GM21717 (cell line): ENCODE data around the gene AGAP1.

Experiments
- ATAC-seq: cut with Tn5 transposase; IDR thresholded peaks from one replicate; pipeline ENCODE4 v1.9.1; 2021; ENCODE audit warnings: mild to moderate bottlenecking, moderate library complexity; ENCODE audit not compliant: unreplicated experiment

The AGAP1 gene

DNA sequence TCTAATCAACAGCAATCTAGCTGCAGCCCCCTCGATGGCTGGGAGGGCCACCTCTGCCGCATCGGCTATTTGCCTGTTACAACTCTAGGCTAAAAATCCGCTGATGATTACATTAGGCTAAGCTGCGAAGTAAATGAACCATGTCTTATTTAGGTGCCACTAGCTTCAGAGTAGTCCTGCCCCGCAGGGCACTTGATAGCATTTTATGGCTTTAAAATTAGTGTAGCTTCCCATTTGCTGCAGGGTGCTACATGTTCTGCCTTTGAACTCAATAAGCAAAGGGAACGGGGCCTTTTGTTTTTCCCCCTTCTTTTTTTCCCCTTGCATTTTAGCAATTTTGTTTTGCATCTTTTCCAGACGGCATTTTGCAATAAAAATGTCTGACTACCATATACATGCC is 404.1 kb downstream of the AGAP1 start:
- ATAC-seq = no peak

DNA sequence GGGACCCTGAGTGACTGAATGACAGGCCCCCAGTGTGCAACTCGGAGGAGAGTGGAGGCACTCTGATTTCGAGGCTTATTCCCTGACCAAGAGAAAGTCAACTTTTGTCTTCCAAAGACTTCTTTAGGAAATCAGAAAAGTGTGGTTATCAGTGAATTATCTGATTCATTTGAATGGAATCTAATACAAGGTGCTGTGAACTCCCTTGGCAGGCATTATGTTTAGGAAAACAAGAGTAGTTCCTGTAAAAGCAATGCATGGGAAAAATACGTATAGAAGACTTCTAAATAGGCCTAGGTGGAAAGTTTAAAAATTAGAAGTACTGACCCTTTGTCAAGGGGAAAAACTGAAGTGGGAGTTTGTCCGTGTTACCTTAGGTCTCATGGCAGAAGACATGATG is 404.9 kb downstream of the AGAP1 start:
- ATAC-seq = no peak

DNA sequence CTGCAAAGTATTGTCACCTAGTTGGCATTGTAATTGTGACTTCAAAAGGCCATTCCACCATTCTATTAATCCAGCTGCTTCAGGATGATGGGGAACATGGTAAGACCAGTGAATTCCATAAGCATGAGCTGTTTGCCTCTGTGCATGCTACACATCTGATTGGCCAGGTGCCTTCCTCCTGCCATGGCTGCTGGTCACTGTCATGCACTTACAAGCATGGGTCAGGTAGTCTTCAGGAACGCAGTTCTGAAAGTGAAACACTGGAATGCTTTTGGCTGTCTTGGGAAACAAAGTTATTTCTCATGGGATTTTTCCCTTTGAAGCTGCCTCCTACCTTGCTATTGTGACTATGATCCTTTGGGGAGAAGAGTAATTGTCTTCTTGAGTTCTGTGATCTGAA is 406.8 kb downstream of the AGAP1 start:
- ATAC-seq = no peak

DNA sequence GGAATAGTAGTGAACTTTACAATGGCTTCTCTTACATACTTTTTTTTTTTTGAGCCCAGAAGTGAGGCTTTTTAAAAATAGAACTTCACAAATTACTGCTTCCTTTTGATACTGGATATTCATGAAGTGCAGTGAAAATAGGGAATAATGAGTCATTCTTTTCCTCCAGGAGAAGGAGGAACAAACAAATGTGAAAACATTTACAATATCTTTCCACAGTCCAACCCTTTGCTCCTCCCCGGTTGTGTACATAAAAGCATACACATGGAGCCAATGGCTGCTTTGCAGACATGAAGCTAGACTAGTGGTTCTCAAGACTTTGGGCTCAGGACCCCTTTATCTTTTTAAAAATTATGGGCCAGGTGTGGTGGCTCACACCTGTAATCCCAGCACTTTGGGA is 407.4 kb downstream of the AGAP1 start:
- ATAC-seq = no peak

DNA sequence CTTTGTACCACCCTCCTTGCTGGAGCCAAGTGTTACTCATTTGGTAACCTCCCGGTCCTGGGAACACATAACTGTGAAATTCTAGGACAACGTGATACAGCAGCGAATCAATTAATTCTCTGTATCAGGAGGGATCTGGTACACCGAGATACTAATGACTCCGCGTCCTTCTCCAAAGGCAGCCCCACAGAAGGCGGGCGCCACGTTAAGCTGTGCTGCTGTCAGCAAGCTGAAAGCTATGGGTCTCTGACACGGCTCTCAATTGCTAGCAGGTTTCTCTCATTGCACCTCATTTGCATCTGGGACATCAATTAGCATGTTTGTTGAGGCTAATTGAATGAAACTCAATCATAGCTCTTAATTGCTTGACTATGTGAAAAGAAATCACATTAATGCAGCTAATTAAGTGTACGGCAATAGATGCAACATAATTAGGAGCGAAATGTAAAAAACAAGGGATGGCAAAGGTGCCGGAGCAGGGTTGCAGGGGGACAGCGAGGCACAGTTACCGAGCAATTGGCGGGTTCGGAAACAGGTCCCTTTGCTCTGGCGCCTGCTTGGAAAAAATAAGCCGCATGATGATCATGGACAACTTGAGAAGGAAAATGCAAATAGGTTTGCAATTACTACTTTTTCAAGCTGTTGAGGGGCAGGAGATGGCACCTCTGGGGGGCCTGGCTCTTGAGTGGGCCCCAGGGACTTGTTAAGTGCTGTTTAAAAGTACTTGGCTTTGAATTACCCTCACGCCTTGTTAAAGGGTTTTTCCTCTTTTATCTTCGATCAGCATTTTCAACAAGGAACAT is 410.1 kb downstream of the AGAP1 start:
- ATAC-seq = no peak

DNA sequence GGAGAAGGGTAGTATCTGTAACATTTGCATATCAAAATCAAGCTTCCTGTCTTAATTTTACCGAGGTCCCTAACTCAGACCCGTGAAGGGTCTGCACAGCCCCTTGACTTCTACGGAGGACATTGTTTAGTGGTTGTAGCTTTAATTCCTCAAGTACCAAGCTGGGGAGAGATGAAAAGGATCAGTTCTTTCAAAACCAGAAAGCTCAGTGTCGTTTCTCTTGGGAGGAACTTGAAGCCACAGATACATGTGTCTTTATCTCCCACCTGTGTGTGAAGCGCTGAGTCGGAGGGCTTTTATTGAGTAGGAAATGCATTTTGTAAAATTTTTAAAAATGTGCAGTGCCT is 410.7 kb downstream of the AGAP1 start:
- ATAC-seq = no peak

DNA sequence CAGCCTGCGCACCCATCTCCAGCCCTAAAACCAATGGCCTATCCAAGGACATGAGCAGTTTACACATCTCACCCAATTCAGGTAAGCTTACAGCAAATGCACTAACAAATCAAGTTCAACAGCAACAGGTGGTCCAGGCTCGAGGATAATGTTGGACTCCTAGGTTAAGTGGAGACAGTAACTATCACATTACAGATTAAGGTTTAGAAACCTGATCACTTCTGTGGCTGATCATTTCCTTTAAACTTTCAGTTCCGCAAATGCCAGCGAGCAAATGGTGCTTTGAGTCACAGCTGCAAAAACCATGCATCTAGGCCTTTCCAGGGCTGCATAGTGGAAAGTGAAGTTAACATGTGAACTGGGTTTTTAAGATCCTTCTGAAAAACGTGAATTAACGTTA is 415.0 kb downstream of the AGAP1 start:
- peak; percentile 92 for ATAC-seq

DNA sequence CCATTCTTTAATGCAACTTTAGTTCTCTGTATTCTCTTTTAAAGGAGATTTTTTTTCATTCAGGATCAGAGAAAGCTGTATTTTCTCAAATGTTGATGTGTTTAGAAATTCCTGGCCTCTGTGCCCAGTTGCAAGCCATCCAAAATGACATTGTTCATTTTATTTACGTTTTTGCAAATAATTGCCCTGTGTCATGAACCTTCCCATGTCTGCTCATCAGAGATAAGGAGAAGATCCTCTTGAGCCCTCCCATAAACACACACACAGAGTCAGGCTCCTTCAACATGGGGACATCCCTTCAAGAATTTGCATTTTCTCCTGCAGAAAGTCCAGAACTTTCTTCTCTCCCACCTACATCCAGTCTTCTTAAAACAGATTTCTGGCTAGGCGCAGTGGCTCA is 415.5 kb downstream of the AGAP1 start:
- ATAC-seq = no peak

DNA sequence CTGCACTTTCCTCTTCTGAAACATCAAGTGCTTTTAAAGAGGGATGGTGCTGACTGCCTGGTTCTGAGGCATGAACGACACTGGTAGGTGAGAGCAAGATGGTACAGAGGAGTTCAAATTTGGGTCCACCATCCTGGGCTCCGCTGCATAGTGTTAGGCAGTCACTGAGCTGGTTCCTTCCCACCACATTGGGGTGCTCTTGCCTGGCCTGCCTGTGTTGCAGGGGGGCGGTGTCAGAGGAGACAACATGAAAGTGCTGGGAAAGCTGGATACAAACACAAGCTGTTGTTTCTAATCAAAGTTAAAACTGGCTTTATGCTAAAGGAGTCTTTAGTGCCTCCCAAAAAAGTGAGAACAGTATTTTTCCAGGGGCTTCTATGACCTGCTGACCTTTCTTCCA is 416.2 kb downstream of the AGAP1 start:
- no peak for ATAC-seq

DNA sequence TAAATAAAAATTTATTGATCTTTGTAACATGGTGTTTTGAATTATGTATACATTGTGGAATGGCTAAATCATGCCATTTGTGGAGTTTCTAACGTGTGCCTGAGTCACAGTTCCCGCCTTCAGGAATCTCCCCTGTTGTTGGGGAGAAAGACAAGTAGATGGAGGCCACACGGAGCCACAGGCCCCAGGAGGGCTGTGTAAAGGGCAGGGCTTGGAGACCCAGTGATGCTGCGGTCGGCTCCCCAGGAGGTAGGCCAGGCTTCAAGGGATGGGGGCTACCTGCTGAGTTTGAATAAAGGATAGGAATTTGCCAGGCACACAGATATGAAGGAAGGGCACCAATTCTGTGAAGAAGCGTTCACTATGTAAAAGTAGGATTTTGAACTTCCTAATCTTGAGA is 417.3 kb downstream of the AGAP1 start:
- ATAC-seq = no peak

DNA sequence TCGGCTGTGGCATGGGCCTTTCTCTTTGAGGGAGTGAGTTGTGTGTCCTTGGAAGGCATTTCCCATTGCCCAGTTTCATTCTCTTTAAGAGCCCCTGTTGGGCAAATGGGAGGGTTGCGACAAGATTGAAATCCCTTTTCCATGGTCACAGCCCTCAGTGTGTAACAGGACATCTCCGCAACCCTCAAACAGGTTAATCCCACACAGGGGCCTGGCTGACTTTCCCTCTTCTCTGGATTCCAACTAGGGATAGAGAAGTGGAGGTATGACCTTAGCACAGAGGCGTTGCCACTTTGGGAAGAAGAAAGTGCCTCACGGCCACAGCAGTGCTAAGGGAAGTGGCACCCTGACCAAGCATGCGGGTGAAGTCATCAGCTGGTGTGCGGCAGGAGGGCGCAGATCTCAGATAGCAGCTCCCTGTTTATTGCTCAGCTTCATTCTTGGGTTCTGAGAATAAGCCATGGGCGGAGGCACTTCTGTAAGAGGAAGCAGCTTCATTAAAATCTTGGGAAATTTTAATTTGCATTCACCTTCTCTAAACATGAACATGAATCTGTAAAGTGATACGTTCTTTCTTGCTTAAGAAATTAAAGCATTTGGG is 417.9 kb downstream of the AGAP1 start:
- no peak for ATAC-seq

DNA sequence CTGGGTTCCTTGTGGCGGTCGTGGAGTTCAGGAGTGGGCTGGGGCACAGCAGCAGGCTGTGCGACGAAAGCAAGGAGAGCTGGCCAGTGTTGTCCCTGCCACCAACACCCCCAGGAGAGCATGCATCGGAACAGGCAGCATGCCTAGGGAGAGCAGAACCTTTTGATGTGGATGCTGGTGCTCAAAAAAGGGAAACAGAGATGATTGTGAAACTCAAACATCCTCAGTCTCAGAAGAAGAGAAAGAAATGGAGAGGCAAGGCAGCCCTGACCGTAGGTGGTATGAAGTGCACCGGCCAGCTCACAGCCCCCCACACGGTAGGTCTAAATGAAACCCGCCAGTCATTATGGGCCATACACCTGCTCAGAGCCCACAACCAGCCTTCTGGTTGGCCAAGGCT is 420.9 kb downstream of the AGAP1 start:
- ATAC-seq = no peak

DNA sequence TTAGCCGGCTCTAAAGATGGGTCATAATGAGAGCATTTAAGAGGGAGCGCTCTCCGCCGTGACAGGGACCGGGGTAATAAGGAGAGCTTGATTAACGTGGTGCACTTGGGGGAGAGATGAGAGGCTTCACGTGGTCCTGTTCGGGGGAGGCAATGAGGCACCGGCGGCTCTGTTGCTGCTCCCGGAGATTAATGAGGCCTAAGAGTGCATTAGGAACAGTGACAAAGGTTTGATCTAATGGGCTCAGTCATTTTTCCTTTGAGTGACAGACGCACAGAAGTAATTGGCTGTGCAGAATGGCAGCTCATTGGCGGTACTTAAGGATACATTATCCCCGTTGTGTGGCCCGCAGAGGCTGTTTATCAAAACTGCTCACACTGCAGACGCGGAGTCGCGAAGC is 423.7 kb downstream of the AGAP1 start:
- no peak for ATAC-seq

DNA sequence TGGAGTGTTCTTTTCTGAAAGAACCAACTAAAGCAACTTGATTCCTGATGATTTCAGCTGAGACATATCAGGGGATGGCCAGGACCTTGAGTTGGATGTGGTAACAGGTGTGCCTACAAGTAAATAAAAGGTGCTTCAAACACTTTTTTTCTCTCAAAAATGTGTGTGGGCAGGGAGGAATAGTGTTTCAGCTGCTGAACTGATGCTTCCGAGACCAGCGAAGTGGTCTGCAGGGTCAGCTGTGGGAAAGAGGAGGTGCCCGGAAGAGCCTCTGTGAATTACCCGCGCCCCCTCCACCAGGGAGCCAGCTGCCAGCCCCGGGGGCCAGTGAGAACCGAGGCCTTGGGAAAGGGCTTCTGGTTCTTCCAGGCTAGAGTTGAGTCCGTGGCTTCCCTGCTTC is 425.0 kb downstream of the AGAP1 start:
- no peak for ATAC-seq

DNA sequence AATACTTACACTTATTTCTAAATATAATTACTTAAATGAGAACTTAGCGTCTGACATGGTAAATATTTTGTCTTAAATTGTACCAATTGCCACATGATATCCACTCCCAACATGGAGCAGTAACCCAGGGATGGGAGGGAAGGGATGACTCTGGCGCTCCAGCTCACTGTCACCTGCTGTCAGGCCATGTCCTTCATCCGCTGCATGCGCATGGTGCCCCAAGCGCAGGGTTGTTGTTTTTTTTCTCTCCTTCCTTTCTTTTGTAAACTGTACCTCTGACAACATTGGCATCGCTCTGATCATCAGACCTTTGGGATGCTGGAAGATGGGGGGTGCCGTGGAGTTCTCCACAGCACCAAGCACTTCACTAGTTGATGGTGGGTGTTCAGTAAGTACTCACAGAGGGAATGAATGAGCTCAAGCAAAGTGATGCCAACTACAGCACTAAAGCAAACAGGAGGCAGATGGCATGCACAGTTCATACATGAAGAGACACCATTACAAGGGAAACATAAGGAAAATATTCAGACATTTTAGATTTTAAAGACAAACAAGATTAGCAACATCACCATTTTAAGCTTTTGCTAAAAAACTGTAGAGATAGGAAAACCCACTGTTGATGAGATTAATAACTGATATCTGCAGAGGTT is 426.5 kb downstream of the AGAP1 start:
- ATAC-seq = no peak

DNA sequence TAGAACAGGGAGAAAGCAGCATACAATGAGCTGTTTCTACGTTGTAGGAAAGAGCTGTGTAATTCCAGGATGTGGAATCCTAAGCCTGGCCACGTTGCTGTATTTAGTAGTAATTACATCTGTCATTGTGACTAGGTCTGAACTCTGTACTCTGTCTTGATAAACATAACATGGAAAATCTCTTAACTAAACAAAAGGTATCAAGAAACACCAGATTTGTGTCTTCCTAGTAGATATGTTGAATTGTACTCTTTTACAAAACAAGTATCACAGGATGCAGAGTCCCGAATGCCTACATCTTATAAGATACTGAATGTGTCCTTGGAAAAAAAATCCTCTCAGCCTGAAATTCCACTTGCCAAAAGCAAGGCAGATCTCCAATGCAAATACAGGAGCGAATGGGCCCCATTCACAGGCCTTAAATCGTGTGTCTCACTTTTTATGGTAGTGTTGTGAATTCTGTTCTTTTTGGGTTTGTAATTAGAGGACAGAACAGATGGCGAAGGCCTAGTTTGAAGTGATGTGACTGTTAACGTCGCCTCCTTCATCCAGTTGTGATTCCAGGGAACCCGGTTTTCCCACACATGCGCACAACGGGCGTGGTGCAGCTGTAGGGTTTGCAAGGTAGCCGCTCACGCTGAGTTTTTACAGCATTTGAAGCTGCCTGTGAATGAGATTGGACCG is 427.8 kb downstream of the AGAP1 start:
- no peak for ATAC-seq

DNA sequence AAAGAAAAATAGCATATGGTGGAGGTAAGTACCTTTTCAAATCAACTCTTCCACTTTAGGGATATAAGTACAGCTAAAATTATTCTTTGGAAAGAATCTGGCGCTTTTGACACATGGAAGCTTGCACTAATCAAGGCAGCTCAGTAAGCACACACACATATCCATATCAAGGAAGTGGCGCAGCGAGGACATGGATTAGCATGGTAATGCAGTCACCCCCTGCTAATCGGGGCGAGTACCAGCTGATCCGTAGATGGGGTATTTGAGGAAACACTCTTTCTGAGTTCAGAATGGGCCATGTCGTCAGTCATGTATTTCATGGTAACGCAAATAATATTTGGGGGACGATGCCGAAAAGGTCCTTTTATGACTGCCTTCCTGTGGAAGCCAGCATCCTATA is 429.0 kb downstream of the AGAP1 start:
- no peak for ATAC-seq

DNA sequence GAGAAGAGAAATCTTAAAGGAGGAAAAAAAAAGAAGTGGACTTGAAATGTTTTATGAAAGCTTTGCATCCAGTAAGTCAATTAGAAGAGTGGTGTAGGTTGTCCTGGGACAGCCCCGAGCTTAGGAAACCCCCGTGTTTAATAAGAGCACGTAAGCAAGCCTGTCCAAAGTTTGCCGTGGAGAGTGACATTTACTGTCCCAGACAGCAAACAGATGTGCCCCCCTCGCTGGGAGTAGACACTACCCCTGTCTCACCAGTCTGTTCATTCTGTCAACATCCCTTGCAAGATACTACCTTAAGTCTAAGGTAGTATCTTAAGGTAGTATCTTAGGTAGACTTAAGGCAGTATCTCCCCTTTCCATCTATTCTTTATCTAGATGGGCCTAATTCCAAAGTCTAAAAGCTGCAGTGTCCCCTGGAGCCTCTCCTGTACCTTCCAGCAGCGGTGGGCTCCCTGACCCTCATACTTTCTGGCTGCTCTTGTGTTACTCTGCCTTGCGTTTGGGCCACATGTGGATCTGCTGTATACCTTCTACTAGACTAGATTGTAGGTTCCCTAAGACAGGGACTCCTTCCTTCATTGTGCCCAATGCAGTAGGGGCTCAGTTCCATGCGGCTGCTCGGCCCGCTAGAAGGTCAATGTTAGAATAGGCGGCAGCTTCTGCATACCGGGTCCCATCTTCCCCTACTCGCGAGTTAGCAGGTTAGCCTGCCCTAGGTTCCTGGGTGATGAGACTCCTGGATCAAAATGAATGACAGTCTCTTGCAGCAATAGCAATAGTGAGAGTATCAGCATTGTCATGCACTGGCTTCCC is 430.2 kb downstream of the AGAP1 start:
- no peak for ATAC-seq

DNA sequence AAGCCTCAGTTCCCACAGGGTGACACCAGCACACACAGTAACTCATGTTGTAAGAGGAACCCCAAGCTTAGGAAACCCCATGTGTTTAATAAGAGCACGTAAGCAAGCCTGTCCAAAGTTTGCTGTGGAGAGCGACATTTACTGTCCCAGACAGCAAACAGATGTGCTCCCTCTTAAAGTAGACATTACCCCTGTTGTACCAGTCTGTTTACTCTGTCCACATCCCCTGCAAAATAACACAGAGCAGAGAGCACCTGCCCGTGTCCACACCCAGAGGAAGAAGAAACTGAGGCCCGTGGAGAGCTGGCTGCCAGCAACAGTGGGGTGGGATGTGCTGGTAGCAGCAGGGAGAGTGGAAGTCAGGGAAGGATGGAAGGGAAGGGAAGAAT is 430.8 kb downstream of the AGAP1 start:
- no peak for ATAC-seq

DNA sequence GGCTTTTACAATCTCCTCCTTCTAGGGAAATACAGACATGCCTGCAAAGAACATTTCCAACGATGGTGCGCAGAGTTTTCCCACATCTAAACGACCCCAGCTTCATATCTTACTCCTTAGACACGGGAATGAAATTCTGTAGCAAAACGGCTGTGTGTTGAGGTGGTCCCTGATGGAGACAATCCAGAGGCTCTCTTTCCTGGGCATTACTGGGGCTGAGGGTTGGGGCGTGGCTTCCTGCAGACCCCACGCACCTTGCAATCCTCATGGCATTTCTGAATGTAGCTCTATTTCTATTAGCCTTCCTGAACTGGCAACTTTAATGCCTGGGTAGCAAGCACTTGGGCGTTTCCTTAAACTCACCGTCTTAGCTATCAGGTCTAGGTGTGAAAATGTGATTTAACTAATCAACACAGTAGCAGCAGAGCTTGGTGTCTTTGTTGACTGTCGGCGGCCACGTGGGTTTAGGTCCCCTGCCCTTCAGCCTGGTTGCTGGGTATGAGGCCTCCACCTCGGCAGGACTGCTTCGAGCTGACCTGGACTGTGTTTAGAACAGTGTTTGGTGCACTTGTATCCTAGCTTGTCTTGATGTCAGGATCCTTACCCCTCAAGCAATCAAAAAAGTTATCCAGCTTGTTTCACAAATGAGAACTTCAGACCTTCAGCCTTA is 431.5 kb downstream of the AGAP1 start:
- no peak for ATAC-seq

DNA sequence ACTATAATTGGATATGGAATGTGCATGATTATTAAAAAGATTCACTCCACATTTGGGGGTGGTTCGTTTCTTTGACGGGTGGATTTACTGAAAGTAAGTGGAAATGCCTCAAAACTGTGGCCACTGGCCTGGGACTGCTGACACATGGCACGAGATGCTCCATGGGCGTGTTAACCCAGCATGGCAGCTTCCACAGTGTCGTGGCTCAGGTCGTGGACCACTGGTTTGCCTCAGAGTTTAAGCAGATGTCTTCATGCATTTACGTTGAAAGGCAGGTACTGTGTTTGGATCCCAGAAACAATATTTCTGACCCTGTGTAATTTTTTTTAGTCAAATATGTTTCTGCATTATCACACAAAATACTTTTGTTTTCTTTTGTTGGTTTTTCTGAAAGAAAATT is 432.4 kb downstream of the AGAP1 start:
- ATAC-seq = no peak
